Measurements from ENCODE around the gene ARFIP2.

- no peak for TF ChIP-seq CTCF (IDR thresholded peaks at IDR 0.05)
- TF ChIP-seq POLR2A (IDR thresholded peaks at IDR 0.05): no peak
Observed at GRCh38 chr11:6474413-6474792, 6.7 kb downstream of the ARFIP2 start.
